ENCODE data around the gene PCP4. TPM values are rescaled to one million over a fixed set of nuclear protein-coding genes. Genes with fewer than 3 reads are reported as not detected.

PCP4 gene
- total RNA-seq, 4 donors from 2014 or later, result 30.8 to 167 (median 110) TPM

- TF ChIP-seq, protein P1, sequence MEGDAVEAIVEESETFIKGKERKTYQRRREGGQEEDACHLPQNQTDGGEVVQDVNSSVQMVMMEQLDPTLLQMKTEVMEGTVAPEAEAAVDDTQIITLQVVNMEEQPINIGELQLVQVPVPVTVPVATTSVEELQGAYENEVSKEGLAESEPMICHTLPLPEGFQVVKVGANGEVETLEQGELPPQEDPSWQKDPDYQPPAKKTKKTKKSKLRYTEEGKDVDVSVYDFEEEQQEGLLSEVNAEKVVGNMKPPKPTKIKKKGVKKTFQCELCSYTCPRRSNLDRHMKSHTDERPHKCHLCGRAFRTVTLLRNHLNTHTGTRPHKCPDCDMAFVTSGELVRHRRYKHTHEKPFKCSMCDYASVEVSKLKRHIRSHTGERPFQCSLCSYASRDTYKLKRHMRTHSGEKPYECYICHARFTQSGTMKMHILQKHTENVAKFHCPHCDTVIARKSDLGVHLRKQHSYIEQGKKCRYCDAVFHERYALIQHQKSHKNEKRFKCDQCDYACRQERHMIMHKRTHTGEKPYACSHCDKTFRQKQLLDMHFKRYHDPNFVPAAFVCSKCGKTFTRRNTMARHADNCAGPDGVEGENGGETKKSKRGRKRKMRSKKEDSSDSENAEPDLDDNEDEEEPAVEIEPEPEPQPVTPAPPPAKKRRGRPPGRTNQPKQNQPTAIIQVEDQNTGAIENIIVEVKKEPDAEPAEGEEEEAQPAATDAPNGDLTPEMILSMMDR (IDR thresholded peaks at IDR 0.05), result no peak
- no peak for TF ChIP-seq POLR2AphosphoS5 (IDR thresholded peaks at IDR 0.05)
- TF ChIP-seq EP300 (IDR thresholded peaks at IDR 0.05), result no peak
- no peak for TF ChIP-seq POLR2A (IDR thresholded peaks at IDR 0.05)
- H3K4me1 ChIP-seq, result no peaks in the 10 kb centered on the region
- no peaks in the 10 kb centered on the region for H3K27me3 ChIP-seq
- ATAC-seq, result no peak
- H3K9me3 ChIP-seq, result no peaks in the 10 kb centered on the region
- no CpG with 5 or more reads among the region's 1 CpG for WGBS, 2 donors (ENCODE audit: low coverage in 1 of 2)
- no peaks in the 10 kb centered on the region for H3K36me3 ChIP-seq
- H3K4me3 ChIP-seq, result no peak overlapping the region
- H3K27ac ChIP-seq, result no peak overlapping the region
Measured at GRCh38 chr21:39860600-39860999, 6.6 kb upstream of the PCP4 start.

DNA sequence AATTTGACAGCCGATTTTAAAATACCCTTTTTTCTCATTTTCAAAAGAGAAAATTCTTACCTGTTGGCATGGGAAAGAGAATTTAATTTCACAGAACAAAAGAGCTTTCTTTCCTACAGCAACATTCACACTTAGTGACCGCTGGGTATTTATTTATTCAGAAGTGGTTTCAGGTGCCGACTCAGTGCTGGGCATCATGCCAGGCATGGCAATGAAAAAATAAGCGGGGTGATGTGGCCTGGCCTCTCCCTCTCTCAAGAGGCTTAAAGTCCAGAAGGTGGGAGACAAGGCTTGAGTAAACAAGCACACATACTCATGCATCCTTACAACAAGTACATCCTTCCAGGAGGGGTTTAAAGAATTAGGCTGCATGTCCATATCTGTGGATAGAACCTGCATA, 4.1 kb upstream of the PCP4 start:
- H3K4me3 ChIP-seq, result no peak overlapping the region
- H3K27ac ChIP-seq, result no peak overlapping the region
- WGBS, 2 donors (ENCODE audit: low coverage in 1 of 2), result 50 to 61% methylated on average over 3 to 4 of the region's 4 CpGs
- H3K4me1 ChIP-seq, result peaks cover 0 to 9% (median 0%) of the 10 kb centered on the region in 3 donors
- H3K36me3 ChIP-seq, result no peaks in the 10 kb centered on the region
- no peaks in the 10 kb centered on the region for H3K27me3 ChIP-seq
- TF ChIP-seq EP300 (IDR thresholded peaks at IDR 0.05), result no peak
- TF ChIP-seq POLR2A (IDR thresholded peaks at IDR 0.05), result no peak
- TF ChIP-seq, protein P1 (IDR thresholded peaks at IDR 0.05), result no peak
- TF ChIP-seq POLR2AphosphoS5 (IDR thresholded peaks at IDR 0.05), result no peak
- H3K9me3 ChIP-seq, result no peaks in the 10 kb centered on the region
- ATAC-seq, result no peak

DNA sequence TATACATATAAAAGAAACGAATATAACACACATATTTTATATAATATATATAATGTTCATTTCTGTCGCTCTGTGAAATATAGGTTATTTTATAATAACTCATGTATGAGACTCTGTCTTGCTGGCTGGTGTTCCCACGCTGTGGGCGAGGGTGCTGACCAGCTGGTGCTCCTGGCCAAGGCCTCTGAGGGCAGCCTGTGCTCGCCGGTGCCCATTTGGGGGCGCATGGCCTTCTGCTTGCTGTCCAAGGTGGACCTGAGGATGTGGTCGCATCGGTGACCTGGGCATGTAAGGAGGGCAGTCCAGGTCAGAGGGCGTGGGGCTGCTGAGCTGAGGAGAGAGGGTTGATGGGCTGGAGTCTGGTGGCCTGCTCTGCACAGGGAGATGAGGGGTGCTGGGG, 1.1 kb upstream of the PCP4 start:
- no peak for ATAC-seq
- Histone ChIP-seq H3K4me1 (peaks cover 0 to 27% (median 0%) of the 10 kb centered on the region in 3 donors), H3K9me3 (no peaks in the 10 kb centered on the region), H3K36me3 (no peaks in the 10 kb centered on the region), H3K27ac (no peak overlapping the region), H3K27me3 (no peaks in the 10 kb centered on the region), H3K4me3 (no peak overlapping the region)
- WGBS, 2 donors (ENCODE audit: low coverage in 1 of 2), result 88 to 93% methylated on average over 4 to 5 of the region's 10 CpGs
- TF ChIP-seq POLR2A (IDR thresholded peaks at IDR 0.05), result no peak

DNA sequence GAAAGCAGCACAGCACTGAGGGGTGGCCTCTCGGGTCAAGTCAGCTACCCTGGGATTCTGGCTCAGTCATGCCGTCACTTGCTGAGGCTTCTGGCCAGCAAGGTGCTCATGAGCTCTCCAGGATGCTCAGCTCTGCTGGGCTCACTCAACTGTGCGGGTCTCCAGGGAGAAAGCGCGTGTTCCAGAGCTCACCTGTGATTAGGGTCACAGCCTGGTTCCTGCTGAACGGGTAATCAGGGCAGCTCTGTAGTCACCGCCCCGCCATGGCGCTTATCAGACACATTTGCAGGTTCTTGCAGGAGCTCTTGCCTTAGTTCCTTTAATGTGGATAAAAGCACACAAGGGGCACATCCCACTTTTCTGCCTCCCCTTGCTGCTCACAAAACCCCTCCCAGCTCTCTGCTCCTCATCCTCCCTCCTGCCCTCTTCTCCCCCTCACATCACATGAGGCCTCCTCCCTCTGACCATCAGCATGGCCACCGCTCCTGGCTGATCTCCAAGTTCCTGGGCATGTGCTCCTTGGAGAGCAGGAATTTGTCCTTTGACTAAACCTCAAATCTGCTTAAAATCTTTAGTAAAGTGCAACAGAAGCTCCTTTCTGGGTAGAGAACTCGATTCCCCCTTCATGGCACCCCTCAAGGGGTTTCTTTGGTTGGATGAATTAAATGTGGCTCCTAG, 2.0 kb downstream of the PCP4 start:
- H3K27ac ChIP-seq, result peak overlapping the region in 3 of 4 donors; percentile 38 to 79 (median 68)
- no peaks in the 10 kb centered on the region for H3K27me3 ChIP-seq
- H3K36me3 ChIP-seq, result no peaks in the 10 kb centered on the region
- H3K4me3 ChIP-seq, result peak overlapping the region in 1 of 2 donors; percentile 44
- TF ChIP-seq POLR2AphosphoS5 (IDR thresholded peaks at IDR 0.05), result no peak
- H3K9me3 ChIP-seq, result no peaks in the 10 kb centered on the region
- H3K4me1 ChIP-seq, result peaks cover 0 to 27% (median 0%) of the 10 kb centered on the region in 3 donors
- 75 to 83% methylated on average over 1 to 4 of the region's 11 CpGs for WGBS, 2 donors (ENCODE audit: low coverage in 1 of 2)
- ATAC-seq, result no peak

- TF ChIP-seq, protein P1 (IDR thresholded peaks at IDR 0.05), result no peak
- ATAC-seq, result no peak
- Histone ChIP-seq H3K27ac (peak overlapping the region in 1 of 4 donors; percentile 44), H3K9me3 (no peaks in the 10 kb centered on the region), H3K36me3 (no peaks in the 10 kb centered on the region), H3K4me3 (no peak overlapping the region), H3K27me3 (no peaks in the 10 kb centered on the region), H3K4me1 (peaks cover 0 to 13% (median 0%) of the 10 kb centered on the region in 3 donors)
- WGBS, 2 donors (ENCODE audit: low coverage in 1 of 2), result 93% methylated on average over 1 of the region's 1 CpG; no CpG with 5 or more reads in 1 of the 2 donors
Measured at GRCh38 chr21:39873687-39874086, 6.4 kb downstream of the PCP4 start.

- H3K27me3 ChIP-seq, result no peaks in the 10 kb centered on the region
- WGBS, 2 donors (ENCODE audit: low coverage in 1 of 2), result 71% methylated on average over 6 to 8 of the region's 8 CpGs
- no peak for ATAC-seq
- H3K9me3 ChIP-seq, result no peaks in the 10 kb centered on the region
- H3K36me3 ChIP-seq, result no peaks in the 10 kb centered on the region
- peak overlapping the region in 1 of 4 donors; percentile 44 for H3K27ac ChIP-seq
- no peak overlapping the region for H3K4me3 ChIP-seq
- TF ChIP-seq POLR2AphosphoS5 (IDR thresholded peaks at IDR 0.05), result no peak
- no peak for TF ChIP-seq POLR2A (IDR thresholded peaks at IDR 0.05)
- TF ChIP-seq EP300 (IDR thresholded peaks at IDR 0.05), result no peak
- TF ChIP-seq, protein P1 (IDR thresholded peaks at IDR 0.05), result no peak
- H3K4me1 ChIP-seq, result peaks cover 0 to 9% (median 0%) of the 10 kb centered on the region in 3 donors
Measured at GRCh38 chr21:39874206-39874605, 7.0 kb downstream of the PCP4 start.
